ENCODE measurements around the gene RAB7B.

- TF ChIP-seq TP53 (CRISPR knock-in tag; IDR thresholded peaks at IDR 0.05) (no peak), CTCF (IDR thresholded peaks at IDR 0.05) (no peak), JUN (IDR thresholded peaks at IDR 0.05) (no peak), PBX3 (IDR thresholded peaks at IDR 0.05) (no peak), NFE2L2 (conservative IDR thresholded peaks at IDR 0.05; ENCODE audit: low read length) (no peak), POLR2AphosphoS2 (conservative IDR thresholded peaks at IDR 0.05; ENCODE audit: low read length) (no peak)
- TF ChIP-seq, protein P1, sequence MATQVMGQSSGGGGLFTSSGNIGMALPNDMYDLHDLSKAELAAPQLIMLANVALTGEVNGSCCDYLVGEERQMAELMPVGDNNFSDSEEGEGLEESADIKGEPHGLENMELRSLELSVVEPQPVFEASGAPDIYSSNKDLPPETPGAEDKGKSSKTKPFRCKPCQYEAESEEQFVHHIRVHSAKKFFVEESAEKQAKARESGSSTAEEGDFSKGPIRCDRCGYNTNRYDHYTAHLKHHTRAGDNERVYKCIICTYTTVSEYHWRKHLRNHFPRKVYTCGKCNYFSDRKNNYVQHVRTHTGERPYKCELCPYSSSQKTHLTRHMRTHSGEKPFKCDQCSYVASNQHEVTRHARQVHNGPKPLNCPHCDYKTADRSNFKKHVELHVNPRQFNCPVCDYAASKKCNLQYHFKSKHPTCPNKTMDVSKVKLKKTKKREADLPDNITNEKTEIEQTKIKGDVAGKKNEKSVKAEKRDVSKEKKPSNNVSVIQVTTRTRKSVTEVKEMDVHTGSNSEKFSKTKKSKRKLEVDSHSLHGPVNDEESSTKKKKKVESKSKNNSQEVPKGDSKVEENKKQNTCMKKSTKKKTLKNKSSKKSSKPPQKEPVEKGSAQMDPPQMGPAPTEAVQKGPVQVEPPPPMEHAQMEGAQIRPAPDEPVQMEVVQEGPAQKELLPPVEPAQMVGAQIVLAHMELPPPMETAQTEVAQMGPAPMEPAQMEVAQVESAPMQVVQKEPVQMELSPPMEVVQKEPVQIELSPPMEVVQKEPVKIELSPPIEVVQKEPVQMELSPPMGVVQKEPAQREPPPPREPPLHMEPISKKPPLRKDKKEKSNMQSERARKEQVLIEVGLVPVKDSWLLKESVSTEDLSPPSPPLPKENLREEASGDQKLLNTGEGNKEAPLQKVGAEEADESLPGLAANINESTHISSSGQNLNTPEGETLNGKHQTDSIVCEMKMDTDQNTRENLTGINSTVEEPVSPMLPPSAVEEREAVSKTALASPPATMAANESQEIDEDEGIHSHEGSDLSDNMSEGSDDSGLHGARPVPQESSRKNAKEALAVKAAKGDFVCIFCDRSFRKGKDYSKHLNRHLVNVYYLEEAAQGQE (IDR thresholded peaks at IDR 0.05): no peak
Measured at GRCh38 chr1:205948886-205949285, 54.3 kb downstream of the RAB7B start.
